Hematopoietic multipotent progenitor cell treated with erythropoietin and hydrocortisone succinate and interleukin-3 and kit ligand, for 4 days (in vitro differentiated cells): ENCODE data around the gene AMZ2.
A peak's percentile ranks its signal among the peaks of the same experiment; 100 is the strongest.
"Not testable (repeated sequence)": the region's sequence is repeated elsewhere in the genome, so short reads cannot be mapped to it uniquely, and the experiment has no call there.

Experiments
- DNase-seq: peaks from one replicate; pipeline ENCODE4 v3.0.0-alpha.2; 2015

Gene AMZ2

GRCh38 chr17:68255151-68255550, 7.3 kb downstream of the AMZ2 start:
- DNase-seq, result no peak

- peak; percentile 94 for DNase-seq
Observed at GRCh38 chr17:68255731-68256538, 8.1 kb downstream of the AMZ2 start.

- not testable (repeated sequence) for DNase-seq
Observed at GRCh38 chr17:68256701-68257100, 8.9 kb downstream of the AMZ2 start.

GRCh38 chr17:68257934-68258333, 10.1 kb downstream of the AMZ2 start:
- DNase-seq, result no peak

- peak; percentile 68 for DNase-seq
Observed at GRCh38 chr17:68258890-68259647, 11.2 kb downstream of the AMZ2 start.

GRCh38 chr17:68259648-68259951, 11.8 kb downstream of the AMZ2 start:
- DNase-seq, result not testable (repeated sequence)

- no peak for DNase-seq
Observed at GRCh38 chr17:68260051-68260762, 12.4 kb downstream of the AMZ2 start.

- DNase-seq, result not testable (repeated sequence)
Observed at GRCh38 chr17:68262467-68262866, 14.6 kb downstream of the AMZ2 start.

- peak; percentile 60 for DNase-seq
Observed at GRCh38 chr17:68263101-68263681, 15.3 kb downstream of the AMZ2 start.

GRCh38 chr17:68265833-68266232, 18.0 kb downstream of the AMZ2 start:
- DNase-seq, result not testable (repeated sequence)

GRCh38 chr17:68273722-68274121, 25.9 kb downstream of the AMZ2 start:
- no peak for DNase-seq

- not testable (repeated sequence) for DNase-seq
Observed at GRCh38 chr17:68276339-68276738, 28.5 kb downstream of the AMZ2 start.

- DNase-seq, result no peak
Observed at GRCh38 chr17:68277807-68278206, 30.0 kb downstream of the AMZ2 start.

- not testable (repeated sequence) for DNase-seq
Observed at GRCh38 chr17:68281965-68282364, 34.1 kb downstream of the AMZ2 start.

- peak; percentile 64 for DNase-seq
Observed at GRCh38 chr17:68288375-68288774, 40.5 kb downstream of the AMZ2 start.

GRCh38 chr17:68288804-68289203, 41.0 kb downstream of the AMZ2 start:
- DNase-seq, result peak; percentile 44

GRCh38 chr17:68289473-68289872, 41.6 kb downstream of the AMZ2 start:
- no peak for DNase-seq

GRCh38 chr17:68289936-68290267, 42.1 kb downstream of the AMZ2 start:
- DNase-seq, result no peak

GRCh38 chr17:68290268-68290954, 42.6 kb downstream of the AMZ2 start:
- DNase-seq, result peak; percentile 36

GRCh38 chr17:68290955-68291835, 43.4 kb downstream of the AMZ2 start, which contains the start of the genes ARSG and SLC16A6:
ARSG (plus strand) TSS chr17:68291495; CDS start chr17:68307494, 15,999 bp downstream.
SLC16A6 (minus strand) TSS chr17:68291127; CDS start chr17:68278320, 12,807 bp downstream.
- peak; percentile 79 for DNase-seq
